AG09309 (cell line): ENCODE measurements around the gene GTF2F1.
"Not testable (repeated sequence)": the region's sequence is repeated elsewhere in the genome, so short reads cannot be mapped to it uniquely, and the experiment has no call there.

ENCODE experiments used
- DNase-seq: peaks from one replicate; pipeline ENCODE4 v3.0.0-alpha.2; 2010; ENCODE audit warnings: low read depth
- H3K4me3 ChIP-seq: 2 replicates; pipeline ENCODE4 v1.5.1; 2011; ENCODE audit warnings: mild to moderate bottlenecking, low read depth, low read length, moderate library complexity; ENCODE audit not compliant: control insufficient read depth
- CTCF ChIP-seq: IDR thresholded peaks from 2 replicates; pipeline ENCODE4 v1.5.1; 2011; ENCODE audit warnings: mild to moderate bottlenecking, low read depth, low read length, inconsistent platforms; ENCODE audit not compliant: insufficient read depth, control insufficient read depth; ENCODE audit errors: missing control alignments

GTF2F1 gene

GRCh38 chr19:6412447-6413091 is 19.6 kb upstream of the GTF2F1 start:
- peak; percentile 49 for TF ChIP-seq CTCF
- DNase-seq: no peak
- H3K4me3 ChIP-seq: no peak overlapping the region

- H3K4me3 ChIP-seq: no peak overlapping the region
- no peak for DNase-seq
- TF ChIP-seq CTCF: no peak
These were observed 19.1 kb upstream of the GTF2F1 start for GRCh38 chr19:6412061-6412446.

GRCh38 chr19:6409346-6409745 is 16.4 kb upstream of the GTF2F1 start:
- no peak overlapping the region for H3K4me3 ChIP-seq
- no peak for DNase-seq
- TF ChIP-seq CTCF: no peak

GRCh38 chr19:6406401-6406800 is 13.4 kb upstream of the GTF2F1 start:
- TF ChIP-seq CTCF: no peak
- H3K4me3 ChIP-seq: no peak overlapping the region
- no peak for DNase-seq

- no peak overlapping the region for H3K4me3 ChIP-seq
- TF ChIP-seq CTCF: no peak
- DNase-seq: no peak
These were observed 10.1 kb upstream of the GTF2F1 start for GRCh38 chr19:6402837-6403608.

- DNase-seq: no peak
- no peak overlapping the region for H3K4me3 ChIP-seq
- TF ChIP-seq CTCF: no peak
These were observed 9.1 kb upstream of the GTF2F1 start for GRCh38 chr19:6402058-6402457.

GRCh38 chr19:6400062-6400944 is 7.3 kb upstream of the GTF2F1 start:
- not testable (repeated sequence) for DNase-seq, H3K4me3 ChIP-seq
